ENCODE measurements around the gene CEP170B. TPM values are rescaled to one million over a fixed set of nuclear protein-coding genes. Genes with fewer than 3 reads are reported as not detected.
A peak's percentile ranks its signal among the peaks of the same experiment; 100 is the strongest.

Gene CEP170B
- total RNA-seq, 2 experiments from 2014 or later = 5.7 to 6.3 TPM

- ATAC-seq (ENCODE audit: low read depth) (no peak), DNase-seq (no peak)
- POLR2A ChIA-PET = no interaction called here
- H3K4me3 Mint-ChIP-seq = no peak overlapping the region
- no peaks in the 10 kb centered on the region for H3K9me3 Mint-ChIP-seq
- H3K27me3 Mint-ChIP-seq = no peaks in the 10 kb centered on the region
- no peak overlapping the region for H3K27ac Mint-ChIP-seq
- H3K36me3 Mint-ChIP-seq = no peaks in the 10 kb centered on the region
- H3K4me1 Mint-ChIP-seq = peaks cover 1% of the 10 kb centered on the region
Observed at GRCh38 chr14:104891664-104892530, 26.8 kb downstream of the CEP170B start.

GRCh38 chr14:104892531-104893434, 27.7 kb downstream of the CEP170B start:
- H3K36me3 Mint-ChIP-seq = no peaks in the 10 kb centered on the region

GRCh38 chr14:104893435-104894207, 28.6 kb downstream of the CEP170B start:
- peaks cover 1% of the 10 kb centered on the region for H3K4me1 Mint-ChIP-seq
- ATAC-seq (ENCODE audit: low read depth) (no peak), DNase-seq (no peak)
- no peak overlapping the region for H3K4me3 Mint-ChIP-seq
- POLR2A ChIA-PET = no interaction called here
- no peaks in the 10 kb centered on the region for H3K9me3 Mint-ChIP-seq
- H3K27ac Mint-ChIP-seq = no peak overlapping the region
- H3K27me3 Mint-ChIP-seq = no peaks in the 10 kb centered on the region
- no peaks in the 10 kb centered on the region for H3K36me3 Mint-ChIP-seq

More at GRCh38 chr14:104892531-104893434, 27.7 kb downstream of the CEP170B start:
- Mint-ChIP-seq H3K9me3 (no peaks in the 10 kb centered on the region), H3K4me1 (peaks cover 1% of the 10 kb centered on the region), H3K4me3 (no peak overlapping the region), H3K27ac (no peak overlapping the region), H3K27me3 (no peaks in the 10 kb centered on the region)
- ATAC-seq (ENCODE audit: low read depth) (no peak), DNase-seq (no peak)
- POLR2A ChIA-PET = no interaction called here

- DNase-seq = no peak
- H3K4me1 Mint-ChIP-seq = peaks cover 1% of the 10 kb centered on the region
- H3K9me3 Mint-ChIP-seq = no peaks in the 10 kb centered on the region
- no peaks in the 10 kb centered on the region for H3K36me3 Mint-ChIP-seq
- POLR2A ChIA-PET = no interaction called here
- no peak overlapping the region for H3K4me3 Mint-ChIP-seq
- H3K27me3 Mint-ChIP-seq = no peaks in the 10 kb centered on the region
- no peak for ATAC-seq (ENCODE audit: low read depth)
- H3K27ac Mint-ChIP-seq = no peak overlapping the region
Observed at GRCh38 chr14:104894331-104895206, 29.5 kb downstream of the CEP170B start.

- Mint-ChIP-seq H3K9me3 (no peaks in the 10 kb centered on the region), H3K27ac (no peak overlapping the region), H3K4me3 (no peak overlapping the region), H3K4me1 (peaks cover 1% of the 10 kb centered on the region), H3K27me3 (peaks cover 2% of the 10 kb centered on the region), H3K36me3 (no peaks in the 10 kb centered on the region)
- peak; percentile 29 for DNase-seq
- POLR2A ChIA-PET = no interaction called here
- no peak for ATAC-seq (ENCODE audit: low read depth)
Observed at GRCh38 chr14:104895207-104895785, 30.2 kb downstream of the CEP170B start.

GRCh38 chr14:104895786-104896661, 31.0 kb downstream of the CEP170B start:
- H3K27ac Mint-ChIP-seq = no peak overlapping the region
- DNase-seq = no peak
- H3K9me3 Mint-ChIP-seq = no peaks in the 10 kb centered on the region
- no peaks in the 10 kb centered on the region for H3K36me3 Mint-ChIP-seq
- POLR2A ChIA-PET = no interaction called here
- peaks cover 7% of the 10 kb centered on the region for H3K27me3 Mint-ChIP-seq
- H3K4me3 Mint-ChIP-seq = no peak overlapping the region
- peaks cover 1% of the 10 kb centered on the region for H3K4me1 Mint-ChIP-seq
- ATAC-seq (ENCODE audit: low read depth) = no peak

- Mint-ChIP-seq H3K36me3 (no peaks in the 10 kb centered on the region), H3K4me1 (peaks cover 1% of the 10 kb centered on the region), H3K27me3 (peaks cover 21% of the 10 kb centered on the region), H3K27ac (no peak overlapping the region), H3K4me3 (no peak overlapping the region), H3K9me3 (no peaks in the 10 kb centered on the region)
- POLR2A ChIA-PET = no interaction called here
- ATAC-seq (ENCODE audit: low read depth) (no peak), DNase-seq (no peak)
Observed at GRCh38 chr14:104897330-104898194, 32.5 kb downstream of the CEP170B start.

- H3K27ac Mint-ChIP-seq = no peak overlapping the region
- no peak overlapping the region for H3K4me3 Mint-ChIP-seq
- DNase-seq = no peak
- peaks cover 1% of the 10 kb centered on the region for H3K4me1 Mint-ChIP-seq
- ATAC-seq (ENCODE audit: low read depth) = no peak
- peaks cover 25% of the 10 kb centered on the region for H3K27me3 Mint-ChIP-seq
- H3K36me3 Mint-ChIP-seq = no peaks in the 10 kb centered on the region
- no peaks in the 10 kb centered on the region for H3K9me3 Mint-ChIP-seq
- POLR2A ChIA-PET = no interaction called here
Observed at GRCh38 chr14:104898195-104898558, 33.1 kb downstream of the CEP170B start.

- Mint-ChIP-seq H3K4me1 (peaks cover 1% of the 10 kb centered on the region), H3K27me3 (peaks cover 33% of the 10 kb centered on the region), H3K27ac (no peak overlapping the region), H3K4me3 (no peak overlapping the region), H3K36me3 (no peaks in the 10 kb centered on the region), H3K9me3 (no peaks in the 10 kb centered on the region)
- DNase-seq (no peak), ATAC-seq (ENCODE audit: low read depth) (no peak)
- POLR2A ChIA-PET = no interaction called here
Observed at GRCh38 chr14:104898870-104899510, 33.9 kb downstream of the CEP170B start.

GRCh38 chr14:104899781-104900180, 34.7 kb downstream of the CEP170B start:
- no peak for ATAC-seq (ENCODE audit: low read depth)
- Mint-ChIP-seq H3K9me3 (no peaks in the 10 kb centered on the region), H3K4me3 (no peak overlapping the region), H3K27ac (no peak overlapping the region), H3K27me3 (peaks cover 39% of the 10 kb centered on the region), H3K36me3 (no peaks in the 10 kb centered on the region), H3K4me1 (peaks cover 3% of the 10 kb centered on the region)
- no peak for DNase-seq
- POLR2A ChIA-PET = no interaction called here
